Epidermal melanocyte (primary cell): Measurements from ENCODE around the gene CALML5.
"Not testable (repeated sequence)": the region's sequence is repeated elsewhere in the genome, so short reads cannot be mapped to it uniquely, and the experiment has no call there.

ENCODE experiments used
- DNase-seq: peaks from one replicate; pipeline ENCODE4 v3.0.0; 2011; ENCODE audit warnings: low spot score; ENCODE audit not compliant: insufficient read length

Gene CALML5

GRCh38 chr10:5482016-5482415, 17.4 kb downstream of the CALML5 start:
- no peak for DNase-seq

- DNase-seq = no peak
Measured at GRCh38 chr10:5481121-5481520, 18.2 kb downstream of the CALML5 start.

GRCh38 chr10:5480162-5480941, 19.0 kb downstream of the CALML5 start:
- no peak for DNase-seq

GRCh38 chr10:5479481-5480161, 19.7 kb downstream of the CALML5 start:
- DNase-seq = no peak

- DNase-seq = no peak
Measured at GRCh38 chr10:5478694-5479305, 20.6 kb downstream of the CALML5 start.

GRCh38 chr10:5477948-5478693, 21.2 kb downstream of the CALML5 start:
- no peak for DNase-seq

GRCh38 chr10:5476918-5477525, 22.3 kb downstream of the CALML5 start:
- no peak for DNase-seq

GRCh38 chr10:5475974-5476807, 23.2 kb downstream of the CALML5 start:
- not testable (repeated sequence) for DNase-seq

GRCh38 chr10:5475088-5475487, 24.3 kb downstream of the CALML5 start:
- not testable (repeated sequence) for DNase-seq

GRCh38 chr10:5474642-5475041, 24.7 kb downstream of the CALML5 start:
- DNase-seq = not testable (repeated sequence)

GRCh38 chr10:5470062-5470751, 29.2 kb downstream of the CALML5 start:
- DNase-seq = no peak

- no peak for DNase-seq
Measured at GRCh38 chr10:5469353-5470061, 29.9 kb downstream of the CALML5 start.

GRCh38 chr10:5468262-5469106, 30.9 kb downstream of the CALML5 start:
- DNase-seq = no peak

- DNase-seq = no peak
Measured at GRCh38 chr10:5467634-5468255, 31.6 kb downstream of the CALML5 start.

GRCh38 chr10:5467207-5467535, 32.2 kb downstream of the CALML5 start:
- DNase-seq = no peak

GRCh38 chr10:5466451-5467206, 32.7 kb downstream of the CALML5 start:
- no peak for DNase-seq

- DNase-seq = no peak
Measured at GRCh38 chr10:5465976-5466450, 33.4 kb downstream of the CALML5 start.
